ENCODE measurements around the gene MSL3B.

The MSL3B gene

DNA sequence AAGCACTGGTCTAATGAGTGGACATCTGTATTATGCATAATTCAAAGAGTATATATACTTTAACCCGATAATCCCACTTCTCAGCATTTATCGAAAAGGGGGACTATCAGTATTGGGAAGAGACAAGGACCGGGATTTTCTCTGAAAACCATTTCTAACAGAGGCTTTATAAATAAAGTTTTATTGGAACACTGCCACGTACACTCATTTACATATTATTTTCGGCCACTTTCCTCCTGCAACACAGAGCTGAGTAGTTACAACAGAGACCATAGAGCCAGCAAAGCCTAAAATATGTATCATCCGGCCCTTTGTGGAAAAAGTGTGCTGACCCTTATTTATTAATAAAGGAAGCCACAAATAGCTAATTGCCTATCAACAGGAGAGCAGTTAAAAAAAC lies 17.0 kb downstream of the MSL3B start:
- no peak for DNase-seq

- DNase-seq, result no peak
These were observed 17.4 kb downstream of the MSL3B start for GRCh38 chr2:233850745-233851144.

DNA sequence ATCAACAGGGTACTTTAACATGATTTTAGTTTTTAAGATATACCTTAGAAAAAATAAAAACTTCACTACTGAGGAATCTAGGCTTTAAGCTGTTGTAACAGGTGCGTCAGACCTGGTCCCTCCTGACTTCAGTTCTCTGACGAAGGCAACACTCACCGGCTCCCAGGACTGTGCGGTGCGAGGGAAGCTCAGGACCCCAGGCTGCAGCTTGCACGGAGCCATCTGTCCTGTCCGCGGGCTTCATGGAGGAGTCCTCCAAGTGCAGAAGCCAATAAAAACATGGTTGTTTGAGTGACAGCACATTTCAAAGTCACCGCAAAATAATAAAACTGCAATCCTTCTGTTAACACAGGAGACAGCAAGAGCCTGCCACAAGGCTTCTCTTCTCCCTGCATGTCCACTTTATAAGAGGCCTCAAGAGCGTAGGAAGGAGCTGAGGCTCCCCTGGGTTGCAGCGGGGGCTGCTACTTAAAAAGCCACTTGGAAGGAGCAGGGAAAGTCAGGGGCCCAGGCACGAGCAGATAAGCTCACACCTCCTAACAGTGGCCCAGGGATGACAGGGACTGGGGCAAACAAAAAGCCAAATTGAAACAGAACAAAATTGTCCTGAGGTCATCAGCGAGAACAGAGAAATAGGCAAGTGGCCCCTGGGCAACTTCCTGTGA lies 18.4 kb downstream of the MSL3B start:
- no peak for DNase-seq

- no peak for DNase-seq
These were observed 19.9 kb downstream of the MSL3B start for GRCh38 chr2:233848276-233848675.

DNA sequence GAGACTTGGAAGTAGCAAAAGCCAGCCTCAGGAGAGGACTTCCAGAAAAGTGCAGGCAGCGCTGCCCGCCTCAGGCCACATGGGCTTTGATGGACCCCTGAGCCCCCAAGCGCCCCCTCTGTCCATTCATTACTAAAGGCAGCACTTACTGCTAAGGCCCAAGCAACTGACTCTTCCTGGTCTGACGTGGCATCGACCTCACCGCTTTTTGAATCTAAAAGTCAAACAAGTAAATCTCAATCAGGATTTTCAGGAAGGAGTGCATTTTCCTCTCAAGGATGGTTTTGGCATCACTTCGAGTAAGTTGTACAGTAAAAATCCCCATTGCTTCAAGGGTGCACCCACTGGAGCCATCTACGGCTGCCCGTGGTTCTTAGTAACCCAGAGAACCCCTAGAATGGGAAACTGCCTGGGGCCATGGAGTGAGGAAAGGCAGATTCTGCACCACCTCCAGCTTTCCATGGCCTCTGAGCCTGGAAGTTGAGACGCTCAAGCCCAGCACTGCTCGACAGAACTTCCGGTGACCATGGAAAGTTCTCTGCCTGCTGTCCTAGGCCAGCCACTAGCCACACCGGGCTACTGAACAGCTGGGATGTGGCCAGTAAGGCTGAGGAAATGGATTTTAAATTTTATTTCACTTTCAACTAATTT lies 20.8 kb downstream of the MSL3B start:
- DNase-seq, result no peak

- DNase-seq, result no peak
These were observed 21.6 kb downstream of the MSL3B start for GRCh38 chr2:233846387-233847247.

GRCh38 chr2:233845301-233846060 lies 22.7 kb downstream of the MSL3B start:
- DNase-seq, result no peak

- DNase-seq, result no peak
These were observed 23.4 kb downstream of the MSL3B start for GRCh38 chr2:233844836-233845235.

- DNase-seq, result no peak
These were observed 23.9 kb downstream of the MSL3B start for GRCh38 chr2:233844064-233844807.

DNA sequence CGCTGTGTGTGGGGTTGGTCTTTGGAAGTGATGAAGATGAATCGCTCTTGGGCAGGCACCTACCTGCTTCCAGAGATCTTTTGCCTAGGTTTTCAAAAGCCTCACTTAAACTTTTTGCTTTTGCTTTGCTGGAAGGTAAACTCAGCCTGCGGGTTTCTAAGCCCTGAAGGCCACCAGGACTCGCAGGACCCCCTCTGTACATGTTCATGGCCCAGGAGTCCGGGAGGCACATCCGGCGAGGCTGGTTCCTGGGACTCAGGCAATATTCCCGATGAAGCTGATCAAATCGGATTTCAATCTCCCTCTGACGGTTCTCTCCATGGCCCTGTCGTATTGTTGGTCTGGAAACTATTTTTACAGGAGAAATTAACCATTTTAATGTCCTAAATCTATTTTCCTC lies 27.0 kb downstream of the MSL3B start:
- no peak for DNase-seq

GRCh38 chr2:233840520-233840919 lies 27.7 kb downstream of the MSL3B start:
- no peak for DNase-seq

GRCh38 chr2:233839447-233839820 lies 28.8 kb downstream of the MSL3B start:
- no peak for DNase-seq

GRCh38 chr2:233838726-233839446 lies 29.3 kb downstream of the MSL3B start:
- DNase-seq, result no peak

DNA sequence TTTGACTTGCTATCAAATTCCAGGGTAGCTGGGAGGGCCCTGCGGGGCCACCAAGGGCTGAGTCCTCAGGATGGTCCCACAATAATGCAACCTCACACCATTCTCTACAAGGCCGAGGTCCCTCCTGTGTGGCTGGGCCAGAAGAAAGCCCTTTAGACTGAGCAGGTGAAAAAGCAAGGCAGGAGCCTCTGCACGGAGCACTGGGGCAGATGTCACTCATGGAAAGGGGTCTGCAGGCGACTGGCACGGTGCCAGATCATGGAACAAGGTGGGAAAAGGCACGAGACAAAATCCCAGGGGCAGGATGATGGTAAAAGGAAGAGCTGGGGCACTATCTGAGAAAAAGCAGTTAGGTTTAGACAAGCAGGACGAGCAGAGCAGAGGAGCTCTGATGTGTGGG lies 29.9 kb downstream of the MSL3B start:
- no peak for DNase-seq

- DNase-seq, result no peak
These were observed 30.4 kb downstream of the MSL3B start for GRCh38 chr2:233837694-233838229.

- DNase-seq, result no peak
These were observed 31.8 kb downstream of the MSL3B start for GRCh38 chr2:233836359-233836758.

GRCh38 chr2:233835230-233836186 lies 32.7 kb downstream of the MSL3B start:
- no peak for DNase-seq

DNA sequence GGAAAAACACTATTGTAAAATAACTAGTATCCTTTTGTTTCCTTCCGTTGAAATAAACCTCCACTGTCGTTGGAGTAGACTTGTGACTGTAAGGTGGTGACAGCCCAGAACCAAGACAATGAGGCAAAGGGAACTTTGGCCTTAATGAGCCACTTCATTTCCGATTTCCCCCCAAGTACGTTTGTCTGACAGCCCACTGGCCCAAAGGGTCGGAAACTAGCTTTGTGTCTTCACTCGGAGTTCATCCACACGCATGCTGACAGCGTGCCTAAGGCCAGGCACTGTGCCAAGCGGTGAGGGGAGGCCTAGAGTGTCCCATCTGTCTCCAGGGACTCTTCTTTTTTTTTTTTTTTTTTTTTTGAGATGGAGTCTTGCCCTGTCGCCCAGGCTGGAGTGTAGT lies 34.8 kb downstream of the MSL3B start:
- DNase-seq, result peak; percentile 54

DNA sequence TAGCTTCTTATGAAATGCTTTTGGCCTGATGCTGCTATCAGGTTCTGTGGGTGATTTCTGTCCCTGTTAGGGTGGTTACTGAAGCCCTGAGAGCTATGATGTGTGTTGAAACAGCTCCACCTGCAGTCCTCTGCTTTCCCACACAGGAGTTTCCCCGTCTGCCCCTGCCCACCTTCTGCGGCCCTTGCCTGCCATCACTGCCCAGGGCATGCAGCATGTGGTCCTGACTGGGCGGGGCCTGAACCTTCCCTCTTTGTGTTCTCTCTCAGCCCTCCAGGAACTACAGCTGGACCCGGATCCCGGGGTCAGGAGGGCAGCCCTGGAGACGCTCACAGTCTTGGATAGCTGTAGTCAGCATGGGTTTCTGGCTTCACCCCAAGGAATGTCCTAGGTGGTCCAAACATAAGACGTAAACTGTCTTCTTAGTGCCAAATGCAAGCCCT lies 35.3 kb downstream of the MSL3B start:
- peak; percentile 73 for DNase-seq

DNA sequence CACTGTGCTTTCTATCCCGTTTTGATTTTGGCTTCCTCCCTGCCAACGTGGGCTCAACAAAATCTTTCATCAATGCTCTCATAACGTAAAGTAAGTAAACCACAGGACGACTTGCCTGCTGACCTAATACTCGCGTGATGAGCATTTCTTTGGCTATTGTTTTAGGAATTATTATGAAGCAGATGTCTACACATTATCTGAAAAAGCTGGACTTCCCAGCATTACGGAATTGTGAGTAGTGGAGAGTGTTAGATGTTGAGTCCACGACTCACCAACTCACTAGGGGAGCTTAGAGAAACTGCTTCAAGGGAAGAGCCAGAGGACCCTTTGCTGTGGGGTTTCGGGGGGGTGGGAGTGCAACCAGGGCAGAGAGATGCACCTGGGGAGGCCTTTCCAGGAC lies 35.8 kb downstream of the MSL3B start:
- no peak for DNase-seq
